Measurements from ENCODE around the gene LRRC7.

LRRC7 gene

GRCh38 chr1:70092526-70092925, 524.8 kb downstream of the LRRC7 start:
- DNase-seq (ENCODE audit: low read depth in 2 of 2) = no peak

- DNase-seq (ENCODE audit: low read depth in 2 of 2) = no peak
These were observed 525.7 kb downstream of the LRRC7 start for GRCh38 chr1:70093250-70093975.

GRCh38 chr1:70101231-70101630, 533.5 kb downstream of the LRRC7 start:
- DNase-seq (ENCODE audit: low read depth in 2 of 2) = no peak

GRCh38 chr1:70101774-70102173, 534.1 kb downstream of the LRRC7 start:
- DNase-seq (ENCODE audit: low read depth in 2 of 2) = no peak

- no peak for DNase-seq (ENCODE audit: low read depth in 2 of 2)
These were observed 536.0 kb downstream of the LRRC7 start for GRCh38 chr1:70103770-70104169.

GRCh38 chr1:70109241-70109640, 541.5 kb downstream of the LRRC7 start:
- DNase-seq (ENCODE audit: low read depth in 2 of 2) = no peak

GRCh38 chr1:70112838-70113237, 545.1 kb downstream of the LRRC7 start:
- DNase-seq (ENCODE audit: low read depth in 2 of 2) = no peak

- DNase-seq (ENCODE audit: low read depth in 2 of 2) = no peak
These were observed 547.6 kb downstream of the LRRC7 start for GRCh38 chr1:70115315-70115714.

GRCh38 chr1:70117046-70117445, 549.3 kb downstream of the LRRC7 start:
- DNase-seq (ENCODE audit: low read depth in 2 of 2) = no peak

GRCh38 chr1:70134148-70134547, 566.4 kb downstream of the LRRC7 start:
- DNase-seq (ENCODE audit: low read depth in 2 of 2) = no peak

GRCh38 chr1:70140343-70140742, 572.6 kb downstream of the LRRC7 start:
- no peak for DNase-seq (ENCODE audit: low read depth in 2 of 2)

- DNase-seq (ENCODE audit: low read depth in 2 of 2) = no peak
These were observed 573.2 kb downstream of the LRRC7 start for GRCh38 chr1:70140894-70141293.

GRCh38 chr1:70142075-70142474, 574.4 kb downstream of the LRRC7 start:
- DNase-seq (ENCODE audit: low read depth in 2 of 2) = no peak

- DNase-seq (ENCODE audit: low read depth in 2 of 2) = no peak
These were observed 575.4 kb downstream of the LRRC7 start for GRCh38 chr1:70143048-70143659.

GRCh38 chr1:70146488-70146887, 578.8 kb downstream of the LRRC7 start:
- DNase-seq (ENCODE audit: low read depth in 2 of 2) = no peak

GRCh38 chr1:70150444-70150843, 582.7 kb downstream of the LRRC7 start:
- no peak for DNase-seq (ENCODE audit: low read depth in 2 of 2)

- no peak for DNase-seq (ENCODE audit: low read depth in 2 of 2)
These were observed 586.0 kb downstream of the LRRC7 start for GRCh38 chr1:70153739-70154138.

- DNase-seq (ENCODE audit: low read depth in 2 of 2) = no peak
These were observed 588.9 kb downstream of the LRRC7 start for GRCh38 chr1:70156529-70157120.

- DNase-seq (ENCODE audit: low read depth in 2 of 2) = no peak
These were observed 596.6 kb downstream of the LRRC7 start for GRCh38 chr1:70164350-70164749.

- no peak for DNase-seq (ENCODE audit: low read depth in 2 of 2)
These were observed 600.6 kb downstream of the LRRC7 start for GRCh38 chr1:70168283-70168682.

- no peak for DNase-seq (ENCODE audit: low read depth in 2 of 2)
These were observed 601.5 kb downstream of the LRRC7 start for GRCh38 chr1:70169018-70169839.

- no peak for DNase-seq (ENCODE audit: low read depth in 2 of 2)
These were observed 603.8 kb downstream of the LRRC7 start for GRCh38 chr1:70171512-70171911.
